ENCODE results near the gene OR4M2. TPM values are rescaled to one million over a fixed set of nuclear protein-coding genes. Genes with fewer than 3 reads are reported as not detected.
"Not testable (repeated sequence)": the region's sequence is repeated elsewhere in the genome, so short reads cannot be mapped to it uniquely, and the experiment has no call there.

Gene OR4M2
- polyA plus RNA-seq: not detected
- long read RNA-seq, donor 1: 0 reads
- long read RNA-seq, donor 2: 0 reads
- long read RNA-seq, donor 3: 0 reads
- long read RNA-seq, donor 4: 0 reads
- long read RNA-seq, donor 5: 0 reads
- long read RNA-seq, donor 6: 0 reads
- long read RNA-seq, donor 7: 0 reads
- long read RNA-seq, donor 8: 0 reads
- long read RNA-seq, donor 9: 0 reads
- long read RNA-seq, donor 10: 0 reads
- long read RNA-seq, donor 11: 0 reads

GRCh38 chr15:22080227-22080626 lies at the start of gene OR4M2:
OR4M2 (plus strand) TSS chr15:22080527; CDS start chr15:22080625, 98 bp downstream.
- H3K27ac ChIP-seq (ENCODE audit: low read length); H3K9me3 ChIP-seq (ENCODE audit: control insufficient read depth, low read depth, low read length); H3K36me3 ChIP-seq (ENCODE audit: control insufficient read depth, insufficient read depth, low read length); H3K4me3 ChIP-seq (ENCODE audit: low read length); H3K4me1 ChIP-seq (ENCODE audit: control insufficient read depth, insufficient read depth, low read length); H3K27me3 ChIP-seq (ENCODE audit: control insufficient read depth, insufficient read depth, low read length); DNase-seq: not testable (repeated sequence)
- no CpG with 5 or more reads among the region's 2 CpGs for WGBS (ENCODE audit: insufficient coverage, low lambda C conversion rate)

GRCh38 chr15:22069267-22069666 lies 11.1 kb upstream of the OR4M2 start:
- not testable (repeated sequence) for H3K9me3 ChIP-seq (ENCODE audit: control insufficient read depth, low read depth, low read length); DNase-seq; H3K4me1 ChIP-seq (ENCODE audit: control insufficient read depth, insufficient read depth, low read length); H3K36me3 ChIP-seq (ENCODE audit: control insufficient read depth, insufficient read depth, low read length); H3K27ac ChIP-seq (ENCODE audit: low read length); H3K27me3 ChIP-seq (ENCODE audit: control insufficient read depth, insufficient read depth, low read length); H3K4me3 ChIP-seq (ENCODE audit: low read length)

GRCh38 chr15:22081386-22081785 lies 1.1 kb downstream of the OR4M2 start:
- H3K4me1 ChIP-seq (ENCODE audit: control insufficient read depth, insufficient read depth, low read length); H3K4me3 ChIP-seq (ENCODE audit: low read length); H3K9me3 ChIP-seq (ENCODE audit: control insufficient read depth, low read depth, low read length); DNase-seq; H3K27me3 ChIP-seq (ENCODE audit: control insufficient read depth, insufficient read depth, low read length); H3K27ac ChIP-seq (ENCODE audit: low read length); H3K36me3 ChIP-seq (ENCODE audit: control insufficient read depth, insufficient read depth, low read length): not testable (repeated sequence)
- WGBS (ENCODE audit: insufficient coverage, low lambda C conversion rate): no CpG with 5 or more reads among the region's 3 CpGs

GRCh38 chr15:22098616-22099253 lies 18.4 kb downstream of the OR4M2 start:
- H3K9me3 ChIP-seq (ENCODE audit: control insufficient read depth, low read depth, low read length); H3K4me1 ChIP-seq (ENCODE audit: control insufficient read depth, insufficient read depth, low read length); DNase-seq; H3K27ac ChIP-seq (ENCODE audit: low read length); H3K36me3 ChIP-seq (ENCODE audit: control insufficient read depth, insufficient read depth, low read length); H3K27me3 ChIP-seq (ENCODE audit: control insufficient read depth, insufficient read depth, low read length); H3K4me3 ChIP-seq (ENCODE audit: low read length): not testable (repeated sequence)
- no CpG with 5 or more reads among the region's 16 CpGs for WGBS (ENCODE audit: insufficient coverage, low lambda C conversion rate)

GRCh38 chr15:22099289-22099891 lies 19.1 kb downstream of the OR4M2 start:
- no CpG with 5 or more reads among the region's 17 CpGs for WGBS (ENCODE audit: insufficient coverage, low lambda C conversion rate)
- H3K27ac ChIP-seq (ENCODE audit: low read length); H3K36me3 ChIP-seq (ENCODE audit: control insufficient read depth, insufficient read depth, low read length); H3K27me3 ChIP-seq (ENCODE audit: control insufficient read depth, insufficient read depth, low read length); H3K4me1 ChIP-seq (ENCODE audit: control insufficient read depth, insufficient read depth, low read length); H3K4me3 ChIP-seq (ENCODE audit: low read length); DNase-seq; H3K9me3 ChIP-seq (ENCODE audit: control insufficient read depth, low read depth, low read length): not testable (repeated sequence)

GRCh38 chr15:22122033-22122432 lies 41.7 kb downstream of the OR4M2 start:
- not testable (repeated sequence) for H3K4me1 ChIP-seq (ENCODE audit: control insufficient read depth, insufficient read depth, low read length); H3K27ac ChIP-seq (ENCODE audit: low read length); H3K36me3 ChIP-seq (ENCODE audit: control insufficient read depth, insufficient read depth, low read length); DNase-seq; H3K4me3 ChIP-seq (ENCODE audit: low read length); H3K27me3 ChIP-seq (ENCODE audit: control insufficient read depth, insufficient read depth, low read length); H3K9me3 ChIP-seq (ENCODE audit: control insufficient read depth, low read depth, low read length)
- WGBS (ENCODE audit: insufficient coverage, low lambda C conversion rate): no CpG with 5 or more reads among the region's 5 CpGs

Other genes starting within 250 kb of the OR4M2 start
- not detected for gene POTEB, start 202.8 kb upstream of the OR4M2 start, polyA plus RNA-seq

All from large intestine (tissue), 12 donors.